Trophoblast cell (in vitro differentiated cells and primary cell): ENCODE measurements around the gene JAML.
A peak's percentile ranks its signal among the peaks of the same experiment; 100 is the strongest.

Source experiments
- DNase-seq, 2 donors: peaks; one replicate each; pipeline ENCODE4 v3.0.0-alpha.2; 2016
- H2AFZ ChIP-seq: 2 replicates; pipeline ENCODE4 v1.6.1; 2013; ENCODE audit warnings: low read length, moderate library complexity, mild to moderate bottlenecking; ENCODE audit not compliant: insufficient read depth, poor library complexity
- H2AK5ac ChIP-seq: 2 replicates; pipeline ENCODE4 v1.6.1; 2013; ENCODE audit warnings: mild to moderate bottlenecking, low read length
- H2BK120ac ChIP-seq: 2 replicates; pipeline ENCODE4 v1.6.1; 2013; ENCODE audit warnings: low read length, mild to moderate bottlenecking, moderate library complexity; ENCODE audit not compliant: insufficient read depth, poor library complexity
- H2BK12ac ChIP-seq: 2 replicates; pipeline ENCODE4 v1.6.1; 2013; ENCODE audit warnings: mild to moderate bottlenecking, low read length, moderate library complexity
- H2BK5ac ChIP-seq: 2 replicates; pipeline ENCODE4 v1.6.1; 2013; ENCODE audit warnings: low read length, low read depth, moderate library complexity, mild to moderate bottlenecking; ENCODE audit not compliant: poor library complexity
- H3K14ac ChIP-seq: 2 replicates; pipeline ENCODE4 v1.6.1; 2013; ENCODE audit warnings: mild to moderate bottlenecking, low read length
- H3K18ac ChIP-seq: 2 replicates; pipeline ENCODE4 v1.6.1; 2013; ENCODE audit warnings: mild to moderate bottlenecking, low read length
- H3K23ac ChIP-seq: 2 replicates; pipeline ENCODE4 v1.6.1; 2013; ENCODE audit warnings: low read length
- H3K27ac ChIP-seq: 2 replicates; pipeline ENCODE4 v1.5.1; 2013; ENCODE audit warnings: low read depth, mild to moderate bottlenecking, inconsistent platforms, low read length, moderate library complexity
- H3K27me3 ChIP-seq: 2 replicates; pipeline ENCODE4 v1.6.1; 2013; ENCODE audit warnings: inconsistent platforms, mild to moderate bottlenecking, low read length, moderate library complexity; ENCODE audit not compliant: insufficient read depth
- H3K36me3 ChIP-seq, 2 experiments: 1 replicate in 1 of 2; 2 replicates in 1 of 2; pipeline ENCODE4 v1.6.1; 2013; ENCODE audit warnings: low read length in 2 of 2, mild to moderate bottlenecking in 2 of 2, moderate library complexity in 1 of 2; ENCODE audit not compliant: insufficient read depth in 2 of 2, control insufficient read depth in 1 of 2
- H3K4ac ChIP-seq: 2 replicates; pipeline ENCODE4 v1.6.1; 2013; ENCODE audit warnings: low read depth, mild to moderate bottlenecking, low read length, moderate library complexity
- H3K4me1 ChIP-seq, 2 experiments: 1 replicate in 1 of 2; 2 replicates in 1 of 2; pipeline ENCODE4 v1.6.1; 2013; ENCODE audit warnings: low read length in 2 of 2, mild to moderate bottlenecking in 2 of 2, moderate library complexity in 1 of 2; ENCODE audit not compliant: insufficient read depth in 2 of 2, control insufficient read depth in 1 of 2
- H3K4me2 ChIP-seq: 2 replicates; pipeline ENCODE4 v1.6.1; 2013; ENCODE audit warnings: inconsistent platforms, mild to moderate bottlenecking, low read length, moderate library complexity
- H3K4me3 ChIP-seq: 2 replicates; pipeline ENCODE4 v1.5.1; 2013; ENCODE audit warnings: mild to moderate bottlenecking, low read depth, low read length, inconsistent platforms
- H3K79me1 ChIP-seq: one replicate; pipeline ENCODE4 v1.6.1; 2013; ENCODE audit warnings: low read length
- H3K79me2 ChIP-seq: 2 replicates; pipeline ENCODE4 v1.6.1; 2013; ENCODE audit warnings: low read length, mild to moderate bottlenecking; ENCODE audit not compliant: control insufficient read depth, insufficient read depth, poor library complexity
- H3K9ac ChIP-seq: 2 replicates; pipeline ENCODE4 v1.6.1; 2013; ENCODE audit warnings: mild to moderate bottlenecking, low read length
- H3K9me3 ChIP-seq: 2 replicates; pipeline ENCODE4 v1.6.1; 2013; ENCODE audit warnings: low read depth, mild to moderate bottlenecking, control low read depth, inconsistent platforms, low read length; ENCODE audit not compliant: insufficient read depth
- H4K12ac ChIP-seq: 2 replicates; pipeline ENCODE4 v1.6.1; 2013; ENCODE audit warnings: low read depth, mild to moderate bottlenecking, low read length, moderate library complexity
- H4K8ac ChIP-seq: 2 replicates; pipeline ENCODE4 v1.6.1; 2013; ENCODE audit warnings: low read depth, mild to moderate bottlenecking, low read length, moderate library complexity
- H4K91ac ChIP-seq: one replicate; pipeline ENCODE4 v1.6.1; 2013; ENCODE audit warnings: low read depth, mild to moderate bottlenecking, low read length, moderate library complexity
- WGBS: extraction: QIAGEN DNeasy Blood & Tissue Kit; methylation state at CpG from one replicate; pipeline ENCODE4 v1.1.7; 2013; ENCODE audit warnings: missing lambda C conversion rate; ENCODE audit not compliant: insufficient read length, insufficient coverage; ENCODE audit errors: extremely low coverage; 5-methylcytosine and 5-hydroxymethylcytosine counted together

JAML gene

DNA sequence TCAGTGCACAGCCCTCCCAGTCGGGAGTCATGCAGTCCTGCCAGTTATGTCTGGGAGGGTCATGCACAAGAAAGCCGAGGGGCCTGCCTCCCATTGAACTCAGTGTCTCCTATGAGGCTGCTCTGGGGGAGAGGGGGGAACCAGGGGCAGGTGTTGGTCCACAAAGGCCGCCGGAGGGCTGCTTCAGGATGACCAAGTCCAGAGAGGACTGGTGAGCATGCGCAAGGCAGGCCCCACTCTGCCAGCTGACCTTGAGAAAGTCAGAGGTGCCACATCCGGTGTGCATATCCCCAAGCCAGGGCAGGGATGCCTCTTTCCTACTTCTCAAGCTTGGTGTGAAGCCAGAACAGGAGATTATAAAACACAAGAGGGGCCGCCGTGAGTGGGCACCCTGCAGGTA is 76.6 kb downstream of the JAML start:
- H2BK12ac ChIP-seq: no peak overlapping the region
- H3K36me3 ChIP-seq: no peaks in the 10 kb centered on the region
- H3K27ac ChIP-seq: no peak overlapping the region
- H3K18ac ChIP-seq: no peak overlapping the region
- no peak overlapping the region for H3K9ac ChIP-seq
- peaks cover 4 to 5% of the 10 kb centered on the region in 2 experiments for H3K4me1 ChIP-seq
- no peak overlapping the region for H3K23ac ChIP-seq
- no peak for DNase-seq
- no peak overlapping the region for H3K4ac ChIP-seq
- peaks cover 37% of the 10 kb centered on the region for H3K27me3 ChIP-seq
- no peak overlapping the region for H4K12ac ChIP-seq
- H2AK5ac ChIP-seq: no peak overlapping the region
- no peak overlapping the region for H4K91ac ChIP-seq
- no peak overlapping the region for H2BK120ac ChIP-seq
- no peaks in the 10 kb centered on the region for H3K79me1 ChIP-seq
- peaks cover 2% of the 10 kb centered on the region for H3K9me3 ChIP-seq
- H3K4me3 ChIP-seq: no peak overlapping the region
- no peak overlapping the region for H3K14ac ChIP-seq
- H4K8ac ChIP-seq: no peak overlapping the region
- H3K79me2 ChIP-seq: no peaks in the 10 kb centered on the region
- WGBS: no CpG with 5 or more reads among the region's 8 CpGs
- H2BK5ac ChIP-seq: no peak overlapping the region
- H2AFZ ChIP-seq: no peak overlapping the region
- H3K4me2 ChIP-seq: no peak overlapping the region

DNA sequence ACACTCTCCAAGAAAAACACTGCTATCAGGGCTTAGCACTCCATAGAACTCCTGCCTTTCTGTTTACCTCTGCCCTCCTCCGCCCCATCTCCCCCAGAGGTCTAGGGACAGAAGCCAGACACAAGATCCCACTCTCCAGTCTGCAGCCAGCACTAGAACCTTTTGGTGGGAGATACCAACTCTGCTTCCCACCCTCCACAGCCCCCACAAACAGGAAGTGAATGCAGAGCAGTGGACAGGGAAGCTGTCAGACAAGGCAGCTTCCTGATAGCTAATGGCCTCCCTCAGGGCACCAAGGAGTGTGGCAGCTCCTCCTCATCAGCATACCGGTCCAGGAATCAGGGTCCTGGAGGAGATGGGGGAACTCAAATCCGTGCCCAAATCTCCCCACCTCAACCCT is 77.3 kb downstream of the JAML start:
- H3K79me1 ChIP-seq: no peaks in the 10 kb centered on the region
- WGBS: no CpG with 5 or more reads among the region's 3 CpGs
- H3K36me3 ChIP-seq: no peaks in the 10 kb centered on the region
- no peak for DNase-seq
- H2AFZ ChIP-seq: no peak overlapping the region
- H3K9ac ChIP-seq: no peak overlapping the region
- H3K4me2 ChIP-seq: no peak overlapping the region
- H2BK120ac ChIP-seq: no peak overlapping the region
- no peak overlapping the region for H2BK5ac ChIP-seq
- H3K4me3 ChIP-seq: no peak overlapping the region
- no peaks in the 10 kb centered on the region for H3K79me2 ChIP-seq
- no peak overlapping the region for H3K4ac ChIP-seq
- no peak overlapping the region for H4K91ac ChIP-seq
- H4K8ac ChIP-seq: peak overlapping the region; percentile 36
- no peak overlapping the region for H3K27ac ChIP-seq
- H3K23ac ChIP-seq: no peak overlapping the region
- H3K4me1 ChIP-seq: no peaks in the 10 kb centered on the region
- no peaks in the 10 kb centered on the region for H3K9me3 ChIP-seq
- H3K14ac ChIP-seq: no peak overlapping the region
- no peak overlapping the region for H2BK12ac ChIP-seq
- H3K27me3 ChIP-seq: peaks cover 30% of the 10 kb centered on the region
- H2AK5ac ChIP-seq: no peak overlapping the region
- H3K18ac ChIP-seq: no peak overlapping the region
- H4K12ac ChIP-seq: peak overlapping the region; percentile 6

DNA sequence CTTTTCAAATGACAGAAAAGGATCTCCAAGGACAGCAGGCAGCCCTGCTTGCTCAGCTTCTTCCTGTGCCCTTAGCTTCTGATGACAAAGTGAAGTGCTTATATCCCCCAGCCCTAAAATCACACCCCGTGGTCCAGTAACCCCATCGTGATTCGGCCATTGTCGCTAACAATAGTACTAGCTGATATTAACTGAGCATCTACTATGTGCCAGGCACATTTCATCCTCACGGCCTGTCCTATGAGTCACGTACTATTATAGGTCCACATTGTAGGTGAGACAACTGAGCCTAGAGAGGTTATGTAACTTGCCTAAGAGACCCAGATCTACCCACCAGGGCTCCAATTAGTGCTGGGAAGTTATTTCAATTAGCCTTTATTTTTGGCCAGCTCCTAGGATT is 78.3 kb downstream of the JAML start:
- no peak overlapping the region for H3K9ac ChIP-seq

DNA sequence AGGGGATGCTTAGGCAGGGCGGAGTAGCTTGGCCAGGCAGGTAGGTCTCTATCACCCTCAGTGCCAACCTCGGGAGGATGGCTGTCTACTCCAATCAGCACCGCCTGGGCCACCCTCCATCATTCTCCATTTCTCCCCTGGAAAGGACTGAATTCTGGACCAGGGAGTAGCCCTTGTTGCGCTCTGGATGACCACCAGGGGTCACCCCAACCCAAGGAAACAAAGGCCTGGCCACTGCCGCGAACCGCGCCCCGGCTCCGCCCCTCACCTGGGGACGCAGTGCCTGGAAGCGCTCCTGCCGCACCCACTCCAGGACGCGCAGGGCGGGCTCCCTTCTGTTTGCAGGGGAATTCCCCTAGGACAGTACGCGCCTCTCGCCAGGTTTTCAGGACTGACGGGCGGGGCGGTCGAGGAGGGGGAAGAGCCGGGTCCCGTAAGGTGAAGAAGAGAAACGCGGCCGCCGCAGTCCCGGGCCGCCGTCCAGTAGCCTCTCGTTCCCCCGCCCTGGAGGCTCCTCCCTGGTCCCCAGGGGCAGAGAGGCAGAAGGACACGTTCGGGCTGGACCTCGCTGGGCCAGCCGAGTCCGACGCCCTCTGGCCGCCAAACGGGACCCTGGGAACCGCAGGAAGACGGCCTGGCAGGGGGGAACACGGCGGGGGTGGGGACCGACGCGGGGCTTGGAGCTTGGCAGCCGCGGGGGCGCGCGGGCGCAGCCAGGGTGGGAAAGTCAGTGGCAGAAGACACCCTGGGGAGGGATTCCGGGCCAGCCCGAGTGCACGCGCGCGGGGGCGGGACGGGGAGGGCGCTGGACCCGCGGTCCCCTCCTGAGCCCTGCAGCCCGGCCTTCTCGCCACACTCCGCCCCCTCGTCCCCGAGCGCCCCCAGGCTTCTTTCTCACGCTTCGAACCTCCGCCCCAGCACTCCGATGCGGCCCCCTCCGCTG is 79.3 kb downstream of the JAML start:
- Histone ChIP-seq H3K18ac (no peak overlapping the region), H3K27me3 (peaks cover 12% of the 10 kb centered on the region), H2BK120ac (no peak overlapping the region), H3K27ac (no peak overlapping the region), H2AFZ (peak overlapping the region; percentile 74), H4K12ac (no peak overlapping the region), H3K14ac (no peak overlapping the region), H3K79me1 (no peaks in the 10 kb centered on the region), H3K79me2 (no peaks in the 10 kb centered on the region), H3K36me3 (no peaks in the 10 kb centered on the region), H3K9me3 (no peaks in the 10 kb centered on the region), H4K91ac (no peak overlapping the region), H3K4me1 (no peaks in the 10 kb centered on the region), H4K8ac (no peak overlapping the region), H3K23ac (no peak overlapping the region), H2AK5ac (no peak overlapping the region), H2BK5ac (no peak overlapping the region), H2BK12ac (no peak overlapping the region), H3K9ac (no peak overlapping the region), H3K4ac (no peak overlapping the region), H3K4me2 (peak overlapping the region; percentile 85), H3K4me3 (peak overlapping the region; percentile 67)
- WGBS: no CpG with 5 or more reads among the region's 78 CpGs
- peak; percentile 90 to 93 for DNase-seq

More for the DNA sequence above, 78.3 kb downstream of the JAML start:
- no peak overlapping the region for H3K14ac ChIP-seq
- no peak overlapping the region for H3K4me2 ChIP-seq
- H3K79me1 ChIP-seq: no peaks in the 10 kb centered on the region
- H3K4ac ChIP-seq: no peak overlapping the region
- H4K12ac ChIP-seq: no peak overlapping the region
- H2AFZ ChIP-seq: no peak overlapping the region
- H3K4me1 ChIP-seq: no peaks in the 10 kb centered on the region
- no peak overlapping the region for H3K18ac ChIP-seq
- no peaks in the 10 kb centered on the region for H3K36me3 ChIP-seq
- no peak overlapping the region for H4K91ac ChIP-seq
- H3K9me3 ChIP-seq: no peaks in the 10 kb centered on the region
- H2BK12ac ChIP-seq: no peak overlapping the region
- no peak overlapping the region for H3K4me3 ChIP-seq
- no peak for DNase-seq
- no peak overlapping the region for H2AK5ac ChIP-seq
- no peak overlapping the region for H2BK5ac ChIP-seq
- H3K23ac ChIP-seq: no peak overlapping the region
- no peaks in the 10 kb centered on the region for H3K79me2 ChIP-seq
- H3K27me3 ChIP-seq: peaks cover 22% of the 10 kb centered on the region
- H3K27ac ChIP-seq: no peak overlapping the region
- no peak overlapping the region for H4K8ac ChIP-seq
- no CpG with 5 or more reads among the region's 6 CpGs for WGBS
- H2BK120ac ChIP-seq: no peak overlapping the region
